Hepatocyte (in vitro differentiated cells): ENCODE data around the gene GLRA1.

Experiments used
- EZH2 ChIP-seq: fragments of 200-600 bp; sonication (generic); IDR thresholded peaks from 2 replicates; pipeline ENCODE4 v1.6.1; 2016; ENCODE audit warnings: antibody characterized with exemption, mild to moderate bottlenecking, borderline replicate concordance
- EZH2phosphoT487 ChIP-seq: fragments of 200-600 bp; sonication (generic); IDR thresholded peaks from one replicate; pipeline ENCODE4 v1.6.1; 2018; ENCODE audit warnings: antibody characterized with exemption, mild to moderate bottlenecking, low read depth, moderate library complexity; ENCODE audit not compliant: unreplicated experiment, severe bottlenecking
- TF ChIP-seq, protein P1 (sequence below): fragments of 200-600 bp; sonication (generic); IDR thresholded peaks from 2 replicates; pipeline ENCODE4 v1.5.1; 2016; ENCODE audit warnings: antibody characterized with exemption, mild to moderate bottlenecking; ENCODE audit not compliant: poor library complexity

- TF ChIP-seq EZH2phosphoT487: no peak
- TF ChIP-seq, protein P1, sequence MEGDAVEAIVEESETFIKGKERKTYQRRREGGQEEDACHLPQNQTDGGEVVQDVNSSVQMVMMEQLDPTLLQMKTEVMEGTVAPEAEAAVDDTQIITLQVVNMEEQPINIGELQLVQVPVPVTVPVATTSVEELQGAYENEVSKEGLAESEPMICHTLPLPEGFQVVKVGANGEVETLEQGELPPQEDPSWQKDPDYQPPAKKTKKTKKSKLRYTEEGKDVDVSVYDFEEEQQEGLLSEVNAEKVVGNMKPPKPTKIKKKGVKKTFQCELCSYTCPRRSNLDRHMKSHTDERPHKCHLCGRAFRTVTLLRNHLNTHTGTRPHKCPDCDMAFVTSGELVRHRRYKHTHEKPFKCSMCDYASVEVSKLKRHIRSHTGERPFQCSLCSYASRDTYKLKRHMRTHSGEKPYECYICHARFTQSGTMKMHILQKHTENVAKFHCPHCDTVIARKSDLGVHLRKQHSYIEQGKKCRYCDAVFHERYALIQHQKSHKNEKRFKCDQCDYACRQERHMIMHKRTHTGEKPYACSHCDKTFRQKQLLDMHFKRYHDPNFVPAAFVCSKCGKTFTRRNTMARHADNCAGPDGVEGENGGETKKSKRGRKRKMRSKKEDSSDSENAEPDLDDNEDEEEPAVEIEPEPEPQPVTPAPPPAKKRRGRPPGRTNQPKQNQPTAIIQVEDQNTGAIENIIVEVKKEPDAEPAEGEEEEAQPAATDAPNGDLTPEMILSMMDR: no peak
- no peak for TF ChIP-seq EZH2
These were observed 69.0 kb downstream of the GLRA1 start for GRCh38 chr5:151855701-151856100.
